ENCODE measurements around the gene PARD3B. TPM values are rescaled to one million over a fixed set of nuclear protein-coding genes. Genes with fewer than 3 reads are reported as not detected.

PARD3B gene
- total RNA-seq, 1 experiment from 2014 or later: 6.4 TPM

DNA sequence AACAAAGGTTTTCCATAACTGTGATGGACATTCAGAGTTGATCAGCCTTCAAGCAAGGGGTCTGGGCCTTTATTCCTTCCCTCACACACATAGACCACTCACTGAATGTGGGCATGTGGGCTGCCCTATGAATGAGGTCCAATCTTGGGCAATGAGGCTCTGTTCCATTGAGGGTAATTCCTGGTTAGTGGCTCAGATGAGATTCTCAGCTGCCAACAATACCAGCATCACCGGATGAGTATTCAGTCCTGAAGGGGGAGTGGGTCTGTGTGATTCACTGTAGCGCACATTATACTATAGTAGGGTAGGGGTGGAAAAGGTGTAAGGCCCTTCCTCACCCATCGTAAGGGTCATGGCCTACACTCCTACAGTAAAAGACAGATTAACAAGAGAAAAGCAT is 9.9 kb upstream of the PARD3B start:
- Mint-ChIP-seq H3K36me3 (ENCODE audit: insufficient read depth in 1 of 3, low read depth in 3 of 3) (no peaks in the 10 kb centered on the region), H3K9me3 (no peaks in the 10 kb centered on the region), H3K4me3 (no peak overlapping the region), H3K4me1 (peaks cover 6 to 10% of the 10 kb centered on the region in 2 experiments), H3K27ac (no peak overlapping the region), H3K27me3 (ENCODE audit: low read depth) (no peaks in the 10 kb centered on the region)
- H4K8ac ChIP-seq (replicated peaks; ENCODE audit: insufficient read length, low read depth, low read length): no peak overlapping the region
- H2BK15ac ChIP-seq (ENCODE audit: low read depth, low read length): no peak overlapping the region
- H3K18ac ChIP-seq (ENCODE audit: insufficient read length, low read depth, low read length): no peak overlapping the region
- no peak overlapping the region for H2BK120ac ChIP-seq (ENCODE audit: low read depth, low read length, poor library complexity, severe bottlenecking)
- TF ChIP-seq, protein P1, sequence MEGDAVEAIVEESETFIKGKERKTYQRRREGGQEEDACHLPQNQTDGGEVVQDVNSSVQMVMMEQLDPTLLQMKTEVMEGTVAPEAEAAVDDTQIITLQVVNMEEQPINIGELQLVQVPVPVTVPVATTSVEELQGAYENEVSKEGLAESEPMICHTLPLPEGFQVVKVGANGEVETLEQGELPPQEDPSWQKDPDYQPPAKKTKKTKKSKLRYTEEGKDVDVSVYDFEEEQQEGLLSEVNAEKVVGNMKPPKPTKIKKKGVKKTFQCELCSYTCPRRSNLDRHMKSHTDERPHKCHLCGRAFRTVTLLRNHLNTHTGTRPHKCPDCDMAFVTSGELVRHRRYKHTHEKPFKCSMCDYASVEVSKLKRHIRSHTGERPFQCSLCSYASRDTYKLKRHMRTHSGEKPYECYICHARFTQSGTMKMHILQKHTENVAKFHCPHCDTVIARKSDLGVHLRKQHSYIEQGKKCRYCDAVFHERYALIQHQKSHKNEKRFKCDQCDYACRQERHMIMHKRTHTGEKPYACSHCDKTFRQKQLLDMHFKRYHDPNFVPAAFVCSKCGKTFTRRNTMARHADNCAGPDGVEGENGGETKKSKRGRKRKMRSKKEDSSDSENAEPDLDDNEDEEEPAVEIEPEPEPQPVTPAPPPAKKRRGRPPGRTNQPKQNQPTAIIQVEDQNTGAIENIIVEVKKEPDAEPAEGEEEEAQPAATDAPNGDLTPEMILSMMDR (conservative IDR thresholded peaks at IDR 0.05): no peak
- H3K27me3 ChIP-seq (ENCODE audit: insufficient read depth, low read length): no peaks in the 10 kb centered on the region
- no peak overlapping the region for H3K23ac ChIP-seq (ENCODE audit: insufficient read length, low read depth, low read length)
- no peak overlapping the region for H2BK12ac ChIP-seq (ENCODE audit: insufficient read length, low read depth, low read length)
- no peak overlapping the region for H3K4ac ChIP-seq (ENCODE audit: low read depth, low read length)
- no peaks in the 10 kb centered on the region for H3K79me2 ChIP-seq (ENCODE audit: insufficient read depth, low read length)
- peaks cover 4% of the 10 kb centered on the region; the same call in 1 of the 2 replicates for H3K4me1 ChIP-seq (ENCODE audit: insufficient read depth, low read length)
- H4K91ac ChIP-seq (ENCODE audit: insufficient read length, low read depth, low read length): no peak overlapping the region
- H4K20me1 ChIP-seq (ENCODE audit: control insufficient read depth, insufficient read depth, insufficient read length): no peaks in the 10 kb centered on the region
- WGBS (ENCODE audit: extremely low coverage, insufficient read length, low lambda C conversion rate): no CpG with 5 or more reads among the region's 3 CpGs
- H3K9ac ChIP-seq (ENCODE audit: extremely low read depth, insufficient read length, low read length): no peak overlapping the region
- no peak overlapping the region for H2BK20ac ChIP-seq (ENCODE audit: low read depth, low read length, poor library complexity, severe bottlenecking)
- no peak overlapping the region for H2AK5ac ChIP-seq (ENCODE audit: insufficient read length, low read length)
- no peaks in the 10 kb centered on the region for H3K23me2 ChIP-seq (ENCODE audit: insufficient read length, low read depth, low read length, poor library complexity, severe bottlenecking)
- H3K14ac ChIP-seq (ENCODE audit: insufficient read depth, low read length): no peak overlapping the region
- H4K5ac ChIP-seq (ENCODE audit: insufficient read length, low read depth, low read length): no peak overlapping the region
- no peak for DNase-seq
- H3K56ac ChIP-seq (ENCODE audit: insufficient read length, low read depth, low read length): no peak overlapping the region
- no peak overlapping the region for H2BK5ac ChIP-seq (ENCODE audit: insufficient read length, low read length)
- H3T11ph ChIP-seq (ENCODE audit: low read length): no peak overlapping the region
- H3K4me2 ChIP-seq (ENCODE audit: insufficient read depth, insufficient read length, low read length): no peak overlapping the region
- no peaks in the 10 kb centered on the region for H3K79me1 ChIP-seq (ENCODE audit: insufficient read depth, low read depth, low read length, poor library complexity, severe bottlenecking)
- H3K27ac ChIP-seq (ENCODE audit: insufficient read length, low read depth, low read length): no peak overlapping the region
- no peak overlapping the region for H2AFZ ChIP-seq (ENCODE audit: low read length)
- no peaks in the 10 kb centered on the region for H3K9me3 ChIP-seq (ENCODE audit: control insufficient read depth, low read depth, low read length)

All from H9 (cell line).